GM18517 (cell line): ENCODE data around the gene SFTPD.
"Not testable (repeated sequence)": the region's sequence is repeated elsewhere in the genome, so short reads cannot be mapped to it uniquely, and the experiment has no call there.

Source experiments
- ATAC-seq: cut with Tn5 transposase; IDR thresholded peaks from one replicate; pipeline ENCODE4 v1.9.1; 2021; ENCODE audit warnings: mild to moderate bottlenecking, moderate library complexity; ENCODE audit not compliant: unreplicated experiment

Gene SFTPD

DNA sequence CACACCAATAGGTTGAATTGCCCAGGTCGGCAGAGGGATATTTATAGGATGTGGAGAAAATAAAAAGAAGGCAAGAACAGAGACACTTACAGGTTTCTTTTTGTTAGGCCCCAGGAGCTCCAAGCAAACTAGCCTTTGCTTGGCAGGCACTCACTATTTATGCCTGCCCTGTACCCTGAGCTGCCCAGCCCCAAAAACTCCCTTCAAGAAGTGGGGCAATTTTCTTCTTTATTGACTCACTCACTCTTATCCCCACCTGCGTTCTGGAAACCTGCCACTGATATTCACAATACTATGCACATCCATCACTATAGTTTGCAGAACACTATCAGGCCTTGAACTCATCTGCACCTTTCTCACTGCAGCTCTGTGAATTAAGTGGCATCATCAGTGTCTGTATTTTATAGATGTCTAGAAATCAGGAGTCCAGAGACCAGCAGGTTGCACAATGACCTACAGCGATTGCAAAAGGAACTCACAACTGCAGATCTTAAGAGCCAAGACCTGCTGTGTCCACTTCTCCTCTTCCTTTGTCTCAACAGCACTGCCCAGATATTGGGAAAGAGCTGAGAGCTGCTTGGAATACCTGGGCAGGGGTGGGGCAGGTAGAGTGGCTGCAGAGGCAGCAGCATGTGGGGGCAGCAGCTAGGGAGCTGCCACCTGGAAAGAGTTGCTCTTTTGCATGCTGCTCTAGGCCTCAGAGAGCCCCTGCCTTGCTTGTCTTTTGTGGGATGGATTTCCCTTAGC is at the start of gene SFTPD:
Gene SFTPD, minus strand, starts transcription at position 130 of the 747 bp plus-strand sequence. CDS start 2,446 bp downstream, outside the sequence.
- no peak for ATAC-seq

DNA sequence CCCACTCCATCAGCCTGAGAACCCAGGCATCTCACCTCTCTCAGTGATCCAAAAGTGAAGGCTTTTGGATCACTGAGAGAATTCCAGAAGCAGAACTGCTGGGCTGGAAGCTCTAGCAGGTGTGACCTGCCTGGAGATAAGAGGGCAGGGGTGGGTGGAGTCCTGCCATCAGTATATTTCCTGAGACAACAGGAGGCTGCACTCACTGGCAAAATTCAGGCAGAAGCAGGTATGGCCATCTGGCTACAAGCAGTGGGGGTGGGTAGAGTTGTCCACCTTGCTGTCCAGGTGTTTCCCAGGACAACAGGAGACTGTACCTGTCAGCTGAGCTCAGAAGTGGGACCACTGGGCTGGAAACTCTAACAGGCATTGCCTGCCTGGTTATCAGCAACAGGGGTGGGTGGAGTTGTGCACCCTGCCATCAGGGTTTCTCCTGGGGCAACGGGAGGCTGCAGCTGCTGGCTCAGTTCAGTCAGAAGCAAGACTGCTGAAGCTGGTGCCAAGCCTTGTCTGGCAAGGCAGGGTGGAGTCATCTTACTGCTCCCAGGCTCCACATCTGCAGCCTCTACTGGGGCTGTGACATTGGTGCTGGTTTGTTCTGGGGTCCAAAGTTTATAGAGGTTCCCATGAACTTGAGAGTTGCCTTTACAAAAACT is 47.2 kb upstream of the SFTPD start:
- ATAC-seq, result no peak

DNA sequence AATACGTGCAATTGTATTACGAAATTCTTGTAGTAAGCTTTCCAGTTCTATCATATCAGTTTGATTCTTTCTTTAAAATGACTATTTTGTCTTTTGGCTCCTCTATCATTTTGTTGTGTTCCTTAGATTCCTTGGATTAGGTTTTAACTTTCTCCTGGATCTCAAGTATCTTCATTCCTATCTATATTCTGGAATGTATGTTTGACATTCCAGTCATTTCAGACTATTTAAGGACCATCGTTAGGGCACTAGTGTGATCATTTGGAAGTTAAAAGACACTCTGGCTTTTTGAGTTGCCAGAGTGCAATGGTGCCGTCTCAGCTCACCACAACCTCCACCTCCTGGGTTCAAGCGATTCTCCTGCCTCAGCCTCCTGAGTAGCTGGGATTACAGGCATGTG is 45.7 kb upstream of the SFTPD start:
- no peak for ATAC-seq

- not testable (repeated sequence) for ATAC-seq
These were observed 39.3 kb upstream of the SFTPD start for GRCh38 chr10:79988199-79988598.

GRCh38 chr10:79986661-79987060 is 37.8 kb upstream of the SFTPD start:
- ATAC-seq, result not testable (repeated sequence)

DNA sequence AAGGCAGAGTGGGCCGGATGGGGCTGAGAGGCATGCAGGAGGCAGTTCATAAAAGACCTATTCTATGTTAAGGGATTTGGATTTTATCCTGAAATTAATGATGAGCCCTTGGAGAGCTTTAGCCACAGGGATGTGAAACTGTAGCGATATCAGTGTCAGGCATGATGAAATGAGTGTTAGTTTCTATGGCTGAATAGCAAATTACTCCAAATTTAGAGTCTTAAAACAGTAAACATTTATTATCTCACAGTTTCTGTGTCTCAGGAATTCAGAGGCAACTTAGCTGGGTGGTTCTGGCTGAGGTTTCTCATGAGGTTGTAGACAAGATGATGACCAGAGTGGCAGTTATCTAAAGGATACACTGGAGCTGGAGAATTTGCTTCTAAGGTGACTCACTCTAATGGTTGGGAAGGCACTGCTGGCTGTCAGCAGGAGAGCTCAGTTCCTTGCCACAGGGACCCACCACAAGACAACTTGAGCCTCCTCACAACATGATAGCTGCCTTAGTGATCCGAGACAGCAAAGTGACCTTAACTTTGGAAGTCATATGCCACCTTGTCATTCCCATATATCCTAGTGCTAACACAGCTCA is 36.7 kb upstream of the SFTPD start:
- ATAC-seq, result no peak

DNA sequence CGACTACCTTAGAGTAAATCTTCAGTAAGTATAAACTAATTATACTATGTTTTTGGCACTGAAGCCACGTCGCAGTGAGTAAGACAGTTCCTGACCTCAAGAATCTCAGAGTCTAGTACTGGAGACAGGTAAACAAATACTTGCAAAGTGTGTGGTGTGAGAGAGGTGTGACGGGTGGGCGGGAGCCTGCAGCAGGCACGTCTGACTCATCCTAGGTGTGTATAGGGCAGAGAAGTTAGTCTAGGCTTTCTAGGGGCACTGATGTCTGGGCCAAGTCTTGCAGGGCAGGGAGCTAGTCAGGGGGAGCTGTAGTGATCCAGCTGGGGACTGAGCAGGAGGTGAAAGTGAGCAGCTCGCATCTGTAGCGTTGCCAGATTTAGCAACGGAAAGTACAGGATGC is 35.9 kb upstream of the SFTPD start:
- peak; percentile 78 for ATAC-seq

DNA sequence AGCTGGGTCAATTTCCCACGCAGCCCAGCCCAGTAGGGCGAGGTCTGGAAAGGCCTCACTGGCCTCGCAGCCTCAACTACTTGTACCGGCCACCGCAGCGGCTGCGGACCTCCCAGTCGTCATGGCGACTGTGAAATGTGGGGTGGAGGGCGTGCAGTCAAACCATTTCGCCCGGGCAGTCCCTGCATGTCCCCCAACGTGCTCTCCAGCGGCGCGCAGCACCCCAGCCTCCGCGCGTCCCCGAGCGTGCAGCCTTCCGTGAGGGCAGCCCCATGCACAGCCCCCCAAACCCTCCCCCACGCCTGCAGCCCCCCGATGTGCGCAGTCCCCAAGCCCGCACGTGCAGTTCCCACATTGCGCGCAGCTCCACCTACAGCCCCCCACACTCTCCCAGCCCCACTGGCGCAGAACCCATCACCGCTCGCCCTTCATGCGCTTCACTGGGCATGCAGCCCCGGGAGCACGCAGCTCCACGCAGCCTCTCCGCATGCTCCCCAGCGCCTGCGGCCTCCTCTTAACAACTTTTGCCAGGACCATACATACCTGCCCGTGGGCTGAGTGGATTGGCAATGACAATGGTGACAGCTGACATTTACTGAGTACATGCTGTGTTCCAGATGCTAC is 34.5 kb upstream of the SFTPD start:
- ATAC-seq, result no peak

DNA sequence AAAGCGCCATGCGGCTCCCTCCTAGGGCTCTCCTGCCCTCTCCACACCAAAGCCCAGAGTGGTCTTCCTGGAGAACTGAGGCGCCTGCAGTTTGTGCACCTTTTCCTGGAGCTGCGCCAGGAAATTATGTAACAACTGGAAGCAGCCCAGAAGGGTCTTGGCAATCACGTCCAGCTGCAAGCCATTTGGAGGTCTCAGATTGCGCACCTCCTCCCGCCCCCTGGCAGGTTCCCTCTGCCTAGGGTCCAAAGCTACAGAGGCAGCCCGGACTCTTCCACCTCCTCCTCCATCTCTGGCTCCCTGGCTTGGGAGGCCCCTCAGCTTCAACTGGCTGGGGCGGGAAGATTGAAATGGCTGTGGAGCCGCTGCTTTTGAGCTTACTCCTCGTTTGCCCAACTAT is 34.0 kb upstream of the SFTPD start:
- no peak for ATAC-seq

DNA sequence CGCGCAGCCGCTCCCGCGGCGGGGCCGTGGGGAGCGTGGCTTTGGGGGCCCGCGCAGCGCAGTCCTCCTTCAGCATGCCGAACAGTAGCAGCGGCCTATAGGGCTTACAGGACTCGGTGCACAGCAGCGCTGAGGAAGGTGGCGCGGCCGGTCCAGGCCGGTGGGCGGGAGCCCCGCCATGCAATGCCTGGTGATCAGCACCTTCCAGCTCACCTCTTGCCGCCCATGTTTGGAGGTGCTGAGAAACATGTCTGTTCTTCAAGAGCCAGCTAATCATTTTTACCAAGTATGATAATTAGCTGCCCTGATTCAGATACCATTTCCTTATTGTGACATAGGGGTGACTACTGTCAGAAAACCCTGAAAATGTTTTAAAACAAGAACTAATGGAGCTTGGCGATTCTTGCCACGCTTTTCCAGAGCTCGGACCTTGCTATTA is 33.5 kb upstream of the SFTPD start:
- ATAC-seq, result no peak

DNA sequence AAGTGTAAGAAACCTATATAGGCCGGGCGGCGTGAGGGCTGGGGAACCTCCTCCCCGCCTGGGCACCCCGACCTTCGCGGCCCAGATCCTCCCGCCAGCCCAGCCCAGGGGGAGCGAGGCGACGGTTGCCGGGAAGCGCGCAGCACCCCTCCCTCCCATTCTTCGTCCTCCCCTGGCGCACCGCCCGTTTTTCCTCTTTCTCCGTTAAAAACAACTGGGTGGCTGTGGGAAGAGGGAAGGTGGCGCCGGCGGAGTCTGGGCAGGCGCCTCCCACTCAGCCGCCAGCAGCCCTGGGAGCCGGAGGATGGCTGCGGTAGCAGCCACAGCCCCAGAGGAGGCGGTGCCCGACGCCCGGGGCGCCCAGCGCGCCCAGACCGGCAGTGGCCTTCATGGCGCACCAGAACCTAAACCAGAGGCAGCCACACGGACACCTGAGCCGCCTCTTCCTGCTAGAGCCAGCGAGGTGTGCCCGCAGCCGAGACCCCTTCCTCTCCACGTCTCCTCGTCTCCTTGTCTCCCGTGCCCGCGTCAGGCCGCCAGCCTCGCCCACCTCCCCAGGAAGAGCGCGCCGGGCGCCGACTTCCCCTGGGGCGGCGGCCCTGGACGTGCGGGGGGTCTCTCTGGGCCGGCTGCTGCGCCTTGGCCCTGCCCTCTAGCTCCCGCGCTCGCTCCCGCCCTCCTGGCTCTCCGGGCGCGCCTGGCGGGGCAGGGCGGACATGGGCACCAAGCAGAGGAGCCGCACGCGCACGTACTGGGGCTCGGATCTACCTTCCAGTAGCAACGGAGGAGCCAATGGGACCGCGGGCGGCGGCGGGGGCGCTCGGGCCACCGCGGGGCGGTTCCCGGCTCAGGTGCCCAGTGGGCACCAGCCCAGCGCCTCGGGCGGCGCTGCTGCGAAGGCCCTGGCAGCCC is 32.8 kb upstream of the SFTPD start:
- no peak for ATAC-seq

DNA sequence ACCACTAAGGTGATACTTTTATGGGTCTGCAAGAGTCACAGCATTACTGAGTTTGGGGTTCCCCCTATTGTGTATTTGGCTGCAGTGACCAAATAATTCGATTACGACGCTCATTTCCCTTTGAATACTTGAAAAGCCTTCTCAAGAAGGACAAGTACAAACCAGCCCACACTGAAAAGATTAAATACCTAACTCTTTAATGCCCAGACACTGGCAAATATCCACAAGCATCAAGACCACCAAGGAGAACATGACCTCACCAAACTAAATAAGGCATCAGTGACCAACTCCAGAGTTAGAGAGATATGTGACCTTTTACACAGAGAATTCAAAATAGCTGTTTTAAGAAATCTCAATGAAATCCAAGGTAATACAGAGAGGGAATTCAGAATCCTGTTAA is 31.8 kb upstream of the SFTPD start:
- ATAC-seq, result no peak

DNA sequence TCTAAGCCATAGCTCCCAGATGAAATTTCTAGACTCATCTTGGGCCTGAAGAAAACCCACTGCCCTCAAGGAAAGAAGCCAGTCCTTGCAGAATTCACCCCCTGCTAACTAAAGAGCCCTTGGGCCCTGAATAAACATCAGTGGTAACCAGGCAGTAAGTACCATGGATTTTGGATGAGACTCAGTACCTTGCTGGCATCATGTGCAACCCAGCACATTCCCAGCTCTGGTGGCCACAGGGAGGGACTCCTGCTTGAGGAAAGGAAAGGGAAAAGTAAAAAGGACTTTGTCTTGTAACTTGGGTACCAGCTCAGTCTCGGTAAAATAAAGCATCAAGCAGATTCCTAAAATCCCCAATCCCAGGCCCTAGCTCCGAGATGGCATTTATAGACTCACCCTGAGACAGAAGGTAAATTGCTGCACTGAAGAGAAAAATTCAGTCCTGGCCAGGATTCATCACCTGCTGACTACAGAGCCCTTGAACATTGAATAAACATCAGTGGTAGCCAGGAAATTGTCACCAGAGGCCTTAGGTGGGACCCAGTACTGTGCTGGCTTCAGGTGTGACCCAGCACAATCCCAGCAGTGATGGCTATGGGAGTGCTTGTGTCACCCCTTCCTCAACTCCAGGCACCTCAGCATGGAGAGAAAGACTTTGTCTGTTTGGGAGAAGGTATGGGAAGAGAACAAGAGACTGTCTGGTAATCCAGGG is 31.2 kb upstream of the SFTPD start:
- no peak for ATAC-seq

DNA sequence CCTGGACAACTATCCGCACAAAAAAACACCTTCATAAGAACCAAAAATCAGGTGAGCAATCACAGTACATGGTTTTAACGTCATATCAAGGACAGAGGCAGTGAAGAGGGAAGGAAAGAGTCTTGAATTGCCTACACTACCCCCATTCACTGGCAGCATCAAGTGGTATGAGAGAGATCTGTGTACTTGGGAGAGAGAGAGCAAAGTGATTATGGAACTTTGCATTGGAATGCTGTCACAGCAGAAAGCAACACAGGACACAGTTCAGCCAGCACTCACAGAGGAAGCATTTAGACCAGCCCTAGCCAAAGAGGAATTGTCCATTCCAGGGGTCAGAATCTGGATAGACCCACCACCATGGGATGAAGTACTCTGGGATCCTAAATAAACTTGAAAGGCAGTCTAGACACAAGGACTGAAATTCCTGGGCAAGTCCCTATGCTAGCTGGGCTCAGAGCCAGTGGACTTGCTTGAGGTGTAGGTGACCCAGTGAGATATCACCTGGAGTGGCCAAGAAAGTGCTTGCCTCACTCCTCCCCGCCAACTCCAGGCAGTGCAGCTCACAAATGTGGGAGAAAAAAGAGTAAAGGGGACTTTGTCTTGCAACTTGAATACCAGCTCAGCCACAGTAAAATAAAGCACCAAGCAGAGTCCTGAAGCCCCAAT is 30.5 kb upstream of the SFTPD start:
- ATAC-seq, result no peak

- no peak for ATAC-seq
These were observed 28.1 kb upstream of the SFTPD start for GRCh38 chr10:79976999-79977398.

DNA sequence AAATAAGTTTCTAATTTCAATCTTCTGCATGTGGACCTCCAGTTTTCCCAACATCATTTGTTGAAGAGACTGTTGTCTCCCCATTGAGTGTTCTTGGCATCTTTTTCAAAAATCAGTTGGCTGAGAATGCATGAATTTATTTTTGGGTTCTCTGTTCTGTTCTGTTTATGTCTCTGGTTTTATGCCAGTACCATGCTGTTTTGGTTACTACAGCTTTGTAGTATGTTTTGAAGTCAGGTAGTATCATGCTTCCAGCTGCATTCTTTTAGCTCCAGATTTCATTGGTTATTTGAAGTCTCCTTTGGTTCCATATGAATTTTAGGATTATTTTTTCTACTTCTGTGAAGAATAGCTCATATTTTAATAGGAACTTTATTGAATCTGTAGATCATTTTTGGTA is 21.2 kb upstream of the SFTPD start:
- ATAC-seq, result no peak

- no peak for ATAC-seq
These were observed 999 bp downstream of the SFTPD start for GRCh38 chr10:79947787-79948424.

DNA sequence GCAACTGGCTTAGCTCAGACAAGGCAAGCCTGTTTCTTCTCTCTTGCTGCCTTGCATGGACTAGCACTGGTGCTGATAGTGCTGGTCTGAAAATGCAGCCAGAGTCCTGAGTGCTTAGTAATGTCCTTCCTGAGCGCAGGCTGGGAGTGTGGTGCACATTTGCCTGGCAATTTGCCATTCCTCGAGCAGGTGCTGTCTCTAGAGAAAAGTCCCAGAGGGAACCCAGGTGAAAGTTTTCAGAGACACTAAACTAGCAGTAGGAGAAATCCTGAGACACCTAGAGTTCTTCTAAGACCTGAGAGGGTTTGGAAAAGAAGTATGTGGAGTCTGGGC is 1.9 kb downstream of the SFTPD start:
- no peak for ATAC-seq
